Measurements from ENCODE around the gene HDDC2. TPM values are rescaled to one million over a fixed set of nuclear protein-coding genes. Genes with fewer than 3 reads are reported as not detected.
"Not testable (repeated sequence)": the region's sequence is repeated elsewhere in the genome, so short reads cannot be mapped to it uniquely, and the experiment has no call there.

Gene HDDC2
- polyA plus RNA-seq, 10 donors: 52.8 to 70.6 (median 58.0) TPM

GRCh38 chr6:125310994-125311649, 9.4 kb upstream of the HDDC2 start:
- DNase-seq: peak; percentile 48 to 79 (median 66)

GRCh38 chr6:125307964-125308615, 6.3 kb upstream of the HDDC2 start:
- no peak for DNase-seq

- DNase-seq: no peak
These were observed 5.5 kb upstream of the HDDC2 start for GRCh38 chr6:125307150-125307838.

GRCh38 chr6:125306756-125307149, 5.0 kb upstream of the HDDC2 start:
- DNase-seq: no peak

- no peak for DNase-seq
These were observed 3.3 kb upstream of the HDDC2 start for GRCh38 chr6:125304970-125305660.

- no peak for DNase-seq
These were observed 1.7 kb upstream of the HDDC2 start for GRCh38 chr6:125303512-125303854.

- no peak for DNase-seq
These were observed 1.2 kb upstream of the HDDC2 start for GRCh38 chr6:125302840-125303511.

- peak in 1 of 3 donors; percentile 19 for DNase-seq
These were observed 754 bp downstream of the HDDC2 start for GRCh38 chr6:125300992-125301434.

- no peak for DNase-seq
These were observed 2.5 kb downstream of the HDDC2 start for GRCh38 chr6:125299257-125299656.

GRCh38 chr6:125296471-125296870, 5.3 kb downstream of the HDDC2 start:
- DNase-seq: no peak

GRCh38 chr6:125294925-125295324, 6.8 kb downstream of the HDDC2 start:
- peak in 2 of 3 donors; percentile 16 to 21 for DNase-seq

GRCh38 chr6:125294036-125294435, 7.7 kb downstream of the HDDC2 start:
- DNase-seq: no peak

GRCh38 chr6:125293587-125293986, 8.2 kb downstream of the HDDC2 start:
- no peak for DNase-seq

- no peak for DNase-seq
These were observed 14.0 kb downstream of the HDDC2 start for GRCh38 chr6:125287718-125288117.

- no peak for DNase-seq
These were observed 15.8 kb downstream of the HDDC2 start for GRCh38 chr6:125285936-125286335.

GRCh38 chr6:125285353-125285752, 16.4 kb downstream of the HDDC2 start:
- DNase-seq: no peak

GRCh38 chr6:125282470-125282869, 19.3 kb downstream of the HDDC2 start:
- DNase-seq: not testable (repeated sequence)

- not testable (repeated sequence) for DNase-seq
These were observed 21.3 kb downstream of the HDDC2 start for GRCh38 chr6:125280370-125281035.

- no peak for DNase-seq
These were observed 21.8 kb downstream of the HDDC2 start for GRCh38 chr6:125279961-125280360.

- no peak for DNase-seq
These were observed 23.9 kb downstream of the HDDC2 start for GRCh38 chr6:125277838-125278237.

GRCh38 chr6:125275779-125276178, 26.0 kb downstream of the HDDC2 start:
- no peak for DNase-seq
